Measurements from ENCODE around the gene PLXDC1. TPM values are rescaled to one million over a fixed set of nuclear protein-coding genes. Genes with fewer than 3 reads are reported as not detected.
A peak's percentile ranks its signal among the peaks of the same experiment; 100 is the strongest.

PLXDC1 gene
- total and polyA plus RNA-seq, 2 of the 13 experiments (the other 11 are each of a cell fraction or from before 2014, with no cell fraction given) = not detected

DNA sequence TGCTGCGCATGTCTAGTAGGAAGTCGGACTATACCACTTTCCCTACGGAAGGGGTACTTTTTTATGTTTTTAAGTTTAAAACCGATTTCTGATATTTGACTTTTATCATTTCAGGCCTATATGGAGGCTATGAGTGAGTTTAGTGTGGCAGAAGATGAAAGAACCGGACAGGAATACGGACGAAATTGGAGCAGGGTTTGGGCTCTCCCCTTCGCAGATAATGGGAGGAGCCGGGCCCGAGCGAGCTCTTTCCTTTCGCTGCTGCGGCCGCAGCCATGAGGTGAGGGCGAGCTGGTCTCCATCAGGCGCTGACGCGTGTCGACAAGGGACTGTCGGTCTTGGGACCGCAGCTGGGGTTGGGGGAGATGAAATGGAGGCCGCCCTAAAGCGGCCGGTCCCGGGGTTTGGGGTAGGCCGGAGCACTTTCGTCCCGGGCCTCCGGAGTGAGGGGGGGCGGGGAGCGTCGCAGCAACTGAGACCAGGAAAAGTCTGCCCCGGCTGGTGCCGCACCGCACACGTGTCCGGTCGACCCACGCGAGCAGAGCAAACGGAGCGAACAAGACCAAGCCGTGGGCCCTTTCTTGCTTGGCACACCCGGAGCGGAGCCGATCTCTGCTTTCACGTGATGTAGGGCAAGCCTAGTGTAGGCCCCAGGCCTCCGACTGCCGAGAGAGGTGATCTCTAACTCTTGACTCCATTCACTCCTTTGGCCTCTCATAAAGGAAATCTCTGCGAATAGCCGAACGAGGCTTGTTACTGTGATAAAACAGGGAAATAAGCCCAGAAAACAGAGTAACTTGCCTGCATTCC, 48.8 kb upstream of the PLXDC1 start, which contains the start of gene RPL19 (continued):
- TF ChIP-seq, protein P1, sequence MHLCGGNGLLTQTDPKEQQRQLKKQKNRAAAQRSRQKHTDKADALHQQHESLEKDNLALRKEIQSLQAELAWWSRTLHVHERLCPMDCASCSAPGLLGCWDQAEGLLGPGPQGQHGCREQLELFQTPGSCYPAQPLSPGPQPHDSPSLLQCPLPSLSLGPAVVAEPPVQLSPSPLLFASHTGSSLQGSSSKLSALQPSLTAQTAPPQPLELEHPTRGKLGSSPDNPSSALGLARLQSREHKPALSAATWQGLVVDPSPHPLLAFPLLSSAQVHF (CRISPR knock-in tag; IDR thresholded peaks at IDR 0.05) = no peak
- no peak; the same call in 1 of the 2 replicates for TF ChIP-seq ZNF138 (CRISPR knock-in tag; IDR thresholded peaks at IDR 0.05; ENCODE audit: low read depth)
- no peak for TF ChIP-seq IRX3 (CRISPR knock-in tag; IDR thresholded peaks at IDR 0.05; ENCODE audit: borderline replicate concordance, low read depth)
- TF ChIP-seq, protein P2, sequence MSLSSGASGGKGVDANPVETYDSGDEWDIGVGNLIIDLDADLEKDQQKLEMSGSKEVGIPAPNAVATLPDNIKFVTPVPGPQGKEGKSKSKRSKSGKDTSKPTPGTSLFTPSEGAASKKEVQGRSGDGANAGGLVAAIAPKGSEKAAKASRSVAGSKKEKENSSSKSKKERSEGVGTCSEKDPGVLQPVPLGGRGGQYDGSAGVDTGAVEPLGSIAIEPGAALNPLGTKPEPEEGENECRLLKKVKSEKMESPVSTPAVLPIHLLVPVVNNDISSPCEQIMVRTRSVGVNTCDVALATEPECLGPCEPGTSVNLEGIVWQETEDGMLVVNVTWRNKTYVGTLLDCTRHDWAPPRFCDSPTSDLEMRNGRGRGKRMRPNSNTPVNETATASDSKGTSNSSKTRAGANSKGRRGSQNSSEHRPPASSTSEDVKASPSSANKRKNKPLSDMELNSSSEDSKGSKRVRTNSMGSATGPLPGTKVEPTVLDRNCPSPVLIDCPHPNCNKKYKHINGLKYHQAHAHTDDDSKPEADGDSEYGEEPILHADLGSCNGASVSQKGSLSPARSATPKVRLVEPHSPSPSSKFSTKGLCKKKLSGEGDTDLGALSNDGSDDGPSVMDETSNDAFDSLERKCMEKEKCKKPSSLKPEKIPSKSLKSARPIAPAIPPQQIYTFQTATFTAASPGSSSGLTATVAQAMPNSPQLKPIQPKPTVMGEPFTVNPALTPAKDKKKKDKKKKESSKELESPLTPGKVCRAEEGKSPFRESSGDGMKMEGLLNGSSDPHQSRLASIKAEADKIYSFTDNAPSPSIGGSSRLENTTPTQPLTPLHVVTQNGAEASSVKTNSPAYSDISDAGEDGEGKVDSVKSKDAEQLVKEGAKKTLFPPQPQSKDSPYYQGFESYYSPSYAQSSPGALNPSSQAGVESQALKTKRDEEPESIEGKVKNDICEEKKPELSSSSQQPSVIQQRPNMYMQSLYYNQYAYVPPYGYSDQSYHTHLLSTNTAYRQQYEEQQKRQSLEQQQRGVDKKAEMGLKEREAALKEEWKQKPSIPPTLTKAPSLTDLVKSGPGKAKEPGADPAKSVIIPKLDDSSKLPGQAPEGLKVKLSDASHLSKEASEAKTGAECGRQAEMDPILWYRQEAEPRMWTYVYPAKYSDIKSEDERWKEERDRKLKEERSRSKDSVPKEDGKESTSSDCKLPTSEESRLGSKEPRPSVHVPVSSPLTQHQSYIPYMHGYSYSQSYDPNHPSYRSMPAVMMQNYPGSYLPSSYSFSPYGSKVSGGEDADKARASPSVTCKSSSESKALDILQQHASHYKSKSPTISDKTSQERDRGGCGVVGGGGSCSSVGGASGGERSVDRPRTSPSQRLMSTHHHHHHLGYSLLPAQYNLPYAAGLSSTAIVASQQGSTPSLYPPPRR (CRISPR knock-in tag; IDR thresholded peaks at IDR 0.05; ENCODE audit: borderline replicate concordance) = peak; percentile 33; the same call in 1 of the 2 replicates
- TF ChIP-seq ZNF644 (CRISPR knock-in tag; IDR thresholded peaks at IDR 0.05; ENCODE audit: low read depth) = no peak
- TF ChIP-seq IKZF4 (CRISPR knock-in tag; IDR thresholded peaks at IDR 0.05; ENCODE audit: borderline replicate concordance, low read depth, not compliant biosample characterization) = peak; percentile 79
- TF ChIP-seq, protein P3, sequence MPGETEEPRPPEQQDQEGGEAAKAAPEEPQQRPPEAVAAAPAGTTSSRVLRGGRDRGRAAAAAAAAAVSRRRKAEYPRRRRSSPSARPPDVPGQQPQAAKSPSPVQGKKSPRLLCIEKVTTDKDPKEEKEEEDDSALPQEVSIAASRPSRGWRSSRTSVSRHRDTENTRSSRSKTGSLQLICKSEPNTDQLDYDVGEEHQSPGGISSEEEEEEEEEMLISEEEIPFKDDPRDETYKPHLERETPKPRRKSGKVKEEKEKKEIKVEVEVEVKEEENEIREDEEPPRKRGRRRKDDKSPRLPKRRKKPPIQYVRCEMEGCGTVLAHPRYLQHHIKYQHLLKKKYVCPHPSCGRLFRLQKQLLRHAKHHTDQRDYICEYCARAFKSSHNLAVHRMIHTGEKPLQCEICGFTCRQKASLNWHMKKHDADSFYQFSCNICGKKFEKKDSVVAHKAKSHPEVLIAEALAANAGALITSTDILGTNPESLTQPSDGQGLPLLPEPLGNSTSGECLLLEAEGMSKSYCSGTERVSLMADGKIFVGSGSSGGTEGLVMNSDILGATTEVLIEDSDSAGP (CRISPR knock-in tag; IDR thresholded peaks at IDR 0.05; ENCODE audit: borderline replicate concordance) = peak; percentile 77
- no peak for TF ChIP-seq TFDP2 (CRISPR knock-in tag; IDR thresholded peaks at IDR 0.05)
- 0 out of 2 replicates have a peak, but pooled peaks have one; percentile 25 for TF ChIP-seq IRF9 (CRISPR knock-in tag; IDR thresholded peaks at IDR 0.05; ENCODE audit: borderline replicate concordance)
- TF ChIP-seq ZZZ3 (CRISPR knock-in tag; IDR thresholded peaks at IDR 0.05; ENCODE audit: borderline replicate concordance) = peak; percentile 92; the same call in 1 of the 2 replicates
- TF ChIP-seq CBX1 (IDR thresholded peaks at IDR 0.05; ENCODE audit: low read depth) = no peak
- peak; percentile 49; the same call in 1 of the 2 replicates for TF ChIP-seq ATF3 (CRISPR knock-in tag; IDR thresholded peaks at IDR 0.05)
- no peak for TF ChIP-seq TCF7 (IDR thresholded peaks at IDR 0.05; ENCODE audit: low read depth)
- TF ChIP-seq ZNF777 (CRISPR knock-in tag; IDR thresholded peaks at IDR 0.05) = no peak
- TF ChIP-seq CENPT (CRISPR knock-in tag; IDR thresholded peaks at IDR 0.05; ENCODE audit: low read depth) = peak; percentile 71; the same call in 1 of the 2 replicates
- TF ChIP-seq POLR2A (IDR thresholded peaks at IDR 0.05; ENCODE audit: insufficient read depth in 1 of 2, low read depth in 2 of 2, low read length in 2 of 2) = peak; percentile 97
- peak; percentile 81; the same call in 1 of the 2 replicates for TF ChIP-seq ARHGAP35 (CRISPR knock-in tag; IDR thresholded peaks at IDR 0.05; ENCODE audit: borderline replicate concordance)
- TF ChIP-seq MXD4 (CRISPR knock-in tag; IDR thresholded peaks at IDR 0.05) = peak; percentile 81
